ENCODE data around the gene INTS1.

INTS1 gene, protein sequence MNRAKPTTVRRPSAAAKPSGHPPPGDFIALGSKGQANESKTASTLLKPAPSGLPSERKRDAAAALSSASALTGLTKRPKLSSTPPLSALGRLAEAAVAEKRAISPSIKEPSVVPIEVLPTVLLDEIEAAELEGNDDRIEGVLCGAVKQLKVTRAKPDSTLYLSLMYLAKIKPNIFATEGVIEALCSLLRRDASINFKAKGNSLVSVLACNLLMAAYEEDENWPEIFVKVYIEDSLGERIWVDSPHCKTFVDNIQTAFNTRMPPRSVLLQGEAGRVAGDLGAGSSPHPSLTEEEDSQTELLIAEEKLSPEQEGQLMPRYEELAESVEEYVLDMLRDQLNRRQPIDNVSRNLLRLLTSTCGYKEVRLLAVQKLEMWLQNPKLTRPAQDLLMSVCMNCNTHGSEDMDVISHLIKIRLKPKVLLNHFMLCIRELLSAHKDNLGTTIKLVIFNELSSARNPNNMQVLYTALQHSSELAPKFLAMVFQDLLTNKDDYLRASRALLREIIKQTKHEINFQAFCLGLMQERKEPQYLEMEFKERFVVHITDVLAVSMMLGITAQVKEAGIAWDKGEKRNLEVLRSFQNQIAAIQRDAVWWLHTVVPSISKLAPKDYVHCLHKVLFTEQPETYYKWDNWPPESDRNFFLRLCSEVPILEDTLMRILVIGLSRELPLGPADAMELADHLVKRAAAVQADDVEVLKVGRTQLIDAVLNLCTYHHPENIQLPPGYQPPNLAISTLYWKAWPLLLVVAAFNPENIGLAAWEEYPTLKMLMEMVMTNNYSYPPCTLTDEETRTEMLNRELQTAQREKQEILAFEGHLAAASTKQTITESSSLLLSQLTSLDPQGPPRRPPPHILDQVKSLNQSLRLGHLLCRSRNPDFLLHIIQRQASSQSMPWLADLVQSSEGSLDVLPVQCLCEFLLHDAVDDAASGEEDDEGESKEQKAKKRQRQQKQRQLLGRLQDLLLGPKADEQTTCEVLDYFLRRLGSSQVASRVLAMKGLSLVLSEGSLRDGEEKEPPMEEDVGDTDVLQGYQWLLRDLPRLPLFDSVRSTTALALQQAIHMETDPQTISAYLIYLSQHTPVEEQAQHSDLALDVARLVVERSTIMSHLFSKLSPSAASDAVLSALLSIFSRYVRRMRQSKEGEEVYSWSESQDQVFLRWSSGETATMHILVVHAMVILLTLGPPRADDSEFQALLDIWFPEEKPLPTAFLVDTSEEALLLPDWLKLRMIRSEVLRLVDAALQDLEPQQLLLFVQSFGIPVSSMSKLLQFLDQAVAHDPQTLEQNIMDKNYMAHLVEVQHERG (N-terminal part only)

DNA sequence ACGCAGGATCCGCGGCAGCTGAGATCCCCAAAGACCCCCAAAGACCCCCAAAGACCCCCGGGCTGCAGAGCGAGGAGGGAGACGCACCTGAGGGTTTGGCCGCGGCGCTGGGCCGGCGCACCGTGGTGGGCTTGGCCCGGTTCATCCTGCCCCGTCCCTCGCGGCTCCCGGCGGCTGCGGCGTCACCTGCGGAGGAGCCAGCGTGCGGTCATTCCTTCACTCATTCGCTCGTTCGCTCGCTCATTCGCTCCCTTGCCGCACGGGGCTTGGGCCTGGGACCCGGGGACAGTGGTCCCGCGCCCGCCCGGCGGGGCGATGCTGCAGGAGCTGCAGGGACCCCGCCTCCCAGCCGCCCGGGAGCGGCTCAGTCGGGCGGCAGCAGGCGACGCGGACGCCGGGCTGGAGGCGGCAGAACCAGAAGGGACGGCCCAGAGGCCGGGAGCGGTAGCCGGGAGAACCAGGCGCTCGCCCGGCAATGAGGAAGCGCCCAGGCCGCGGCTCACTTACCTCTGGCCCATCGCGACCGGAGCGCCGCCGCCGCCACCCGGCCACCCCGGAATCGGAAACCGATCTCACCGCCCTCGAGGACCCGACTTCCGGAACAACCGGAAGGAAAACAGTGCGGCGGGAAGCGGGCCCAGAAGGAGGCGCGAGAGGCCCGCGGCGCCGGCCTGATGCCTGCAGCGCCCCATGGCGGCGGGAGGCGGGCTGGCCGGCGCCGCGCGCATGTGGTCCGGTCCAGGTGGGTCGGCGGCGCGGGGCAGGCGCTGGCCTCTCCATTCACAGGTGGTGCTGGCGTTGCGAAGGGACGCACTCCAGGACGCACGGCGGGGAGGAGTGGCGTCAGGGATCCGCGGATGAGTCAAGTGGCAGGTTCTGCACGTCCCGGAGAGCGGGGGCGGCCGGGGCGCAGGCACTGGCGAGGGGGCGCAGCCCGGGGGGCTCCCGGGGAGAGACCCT lies at the start of gene INTS1:
INTS1 (minus strand) TSS at position 574 of the 960 bp plus-strand sequence; CDS start at position 145, 429 bp downstream.
- peak; percentile 84 for DNase-seq (ENCODE audit: low read depth)

DNA sequence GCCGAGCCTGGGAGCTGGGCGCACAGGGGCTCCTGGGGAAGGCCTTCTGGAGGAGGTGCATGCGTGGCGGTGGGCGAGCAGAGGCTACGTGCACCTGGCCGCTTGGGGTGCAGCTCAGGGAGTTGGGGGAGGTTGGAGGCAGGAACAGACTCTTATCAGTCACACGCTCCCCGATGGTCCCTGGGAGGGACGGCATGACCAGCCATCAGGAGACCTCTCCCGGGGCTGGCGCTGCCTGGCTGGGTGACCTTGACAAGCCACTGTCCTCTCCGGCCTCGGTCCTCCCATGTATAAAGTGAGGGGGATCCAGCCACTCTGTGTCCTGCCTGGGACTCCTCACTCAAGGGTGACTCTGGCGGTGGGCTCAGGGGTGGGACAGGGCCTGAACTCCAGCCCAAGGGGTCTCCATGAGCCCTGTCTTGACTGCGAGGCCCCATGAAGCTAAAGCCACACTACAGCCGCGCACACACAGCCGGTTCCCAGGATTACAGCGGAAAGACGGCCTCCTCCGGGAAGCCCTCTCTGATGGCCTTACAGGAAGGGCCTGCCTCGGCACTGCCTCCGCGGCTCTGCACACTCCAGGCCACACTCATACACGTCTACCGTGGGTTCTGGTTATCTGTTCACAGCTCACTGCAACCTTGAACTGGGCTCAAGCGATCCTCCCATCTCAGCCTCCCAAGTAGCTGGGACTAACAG lies 49.5 kb upstream of the INTS1 start:
- no peak for DNase-seq (ENCODE audit: low read depth)

DNA sequence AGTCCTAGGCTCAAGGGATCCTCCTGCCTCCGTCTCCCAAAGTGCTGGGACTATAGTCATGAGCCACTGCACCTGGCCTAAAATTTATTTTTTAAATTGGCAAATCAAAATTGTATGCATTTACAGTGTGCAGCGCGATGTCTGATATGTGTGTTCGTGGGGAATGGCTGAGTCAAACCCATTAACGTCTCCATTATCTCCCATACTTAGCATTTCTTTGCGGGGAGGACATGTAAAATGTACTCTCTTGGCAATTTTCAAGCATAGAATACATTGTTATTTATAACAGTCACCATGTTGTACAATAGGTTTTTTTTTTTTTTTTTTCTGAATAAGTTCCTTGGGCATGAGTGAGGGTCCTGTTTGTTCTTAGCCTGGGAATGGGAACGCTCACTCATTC lies 48.0 kb upstream of the INTS1 start:
- DNase-seq (ENCODE audit: low read depth): no peak

DNA sequence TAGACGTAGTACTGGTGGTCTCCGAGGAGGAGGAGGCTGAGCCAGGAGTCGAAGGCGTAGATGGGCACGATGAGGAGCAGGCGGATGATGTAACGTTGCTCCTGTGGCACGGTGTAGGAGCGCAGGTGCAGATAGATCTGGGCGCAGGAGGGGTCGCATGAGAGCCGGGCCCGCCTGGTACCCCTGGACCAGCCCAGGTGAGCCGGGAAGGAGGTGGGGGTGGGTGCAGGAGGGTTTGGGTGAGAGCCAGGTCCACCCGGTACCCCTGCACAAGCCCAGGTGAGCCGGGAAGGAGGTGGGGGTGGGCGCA lies 46.6 kb upstream of the INTS1 start:
- no peak for DNase-seq (ENCODE audit: low read depth)

DNA sequence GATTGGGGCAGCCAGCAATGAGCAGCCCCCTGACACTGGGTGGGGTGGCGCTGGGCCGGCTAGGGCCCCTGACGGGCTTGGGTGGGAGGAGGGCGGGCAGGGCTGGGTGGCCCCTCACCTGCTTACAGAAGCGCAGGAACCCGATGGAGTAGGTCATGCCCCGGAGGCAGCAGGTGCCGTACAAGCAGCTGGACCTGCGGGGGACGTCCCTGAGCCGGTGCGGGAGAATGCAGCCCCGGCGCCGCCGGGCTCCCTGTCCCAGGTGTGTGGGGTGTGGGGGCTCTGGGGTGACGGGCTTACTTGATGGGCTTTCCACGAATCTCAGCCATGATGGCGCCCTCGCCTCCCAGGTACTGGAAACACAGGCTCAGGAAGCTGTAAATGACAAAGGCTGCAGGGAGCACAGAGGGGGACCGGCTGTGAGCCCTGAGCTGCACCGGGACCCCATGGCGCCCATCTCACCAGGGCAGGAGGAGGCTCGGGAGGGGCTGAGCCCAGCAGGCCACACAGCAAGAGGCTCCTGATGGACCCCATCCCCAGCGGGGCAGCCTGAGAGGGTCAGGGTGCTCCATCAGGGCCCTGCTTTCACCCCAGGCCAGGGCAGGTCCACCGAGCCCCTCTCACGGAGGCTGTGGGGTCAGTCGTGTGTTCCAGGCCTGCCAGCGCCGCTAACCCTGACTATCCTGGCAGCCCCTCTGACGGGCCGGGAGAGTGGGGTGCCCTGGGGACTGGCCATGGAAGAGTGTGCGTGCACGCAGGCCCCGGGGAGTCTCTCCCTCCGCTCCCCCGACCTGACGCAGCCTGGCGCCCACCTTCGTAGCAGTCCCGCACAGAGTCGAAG lies 46.0 kb upstream of the INTS1 start:
- DNase-seq (ENCODE audit: low read depth): no peak

DNA sequence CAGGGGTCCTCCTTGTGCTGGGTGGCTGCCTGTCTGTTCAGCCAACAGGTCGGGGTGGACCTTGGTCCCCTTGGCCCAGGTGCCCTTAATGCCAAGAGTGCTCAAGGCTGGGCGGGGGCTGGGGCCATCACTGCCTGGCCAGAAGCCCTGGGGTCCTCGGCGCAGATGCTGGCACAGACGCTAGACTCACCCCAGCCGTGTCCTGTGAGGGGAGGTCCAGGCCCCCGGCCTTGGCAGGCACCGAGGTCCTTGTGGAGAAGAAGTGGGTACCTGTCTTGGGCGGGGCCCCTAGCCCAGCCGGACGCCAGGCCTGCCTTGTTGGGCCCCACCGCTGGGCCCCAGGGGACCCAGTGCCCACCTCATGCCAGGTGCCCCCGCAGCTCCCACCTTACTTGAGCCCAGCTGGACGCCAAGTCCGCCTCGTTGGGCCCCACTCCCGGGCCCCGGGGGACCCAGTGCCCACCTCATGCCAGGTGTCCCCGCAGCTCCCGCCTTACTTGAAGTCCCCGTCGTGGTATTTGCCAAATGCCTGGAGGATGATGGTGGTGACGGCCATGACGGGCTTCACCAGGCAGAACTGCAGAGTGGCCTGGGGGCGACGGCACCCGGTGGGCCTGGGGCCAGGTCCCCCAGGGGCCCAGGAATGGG lies 45.3 kb upstream of the INTS1 start:
- DNase-seq (ENCODE audit: low read depth): no peak

DNA sequence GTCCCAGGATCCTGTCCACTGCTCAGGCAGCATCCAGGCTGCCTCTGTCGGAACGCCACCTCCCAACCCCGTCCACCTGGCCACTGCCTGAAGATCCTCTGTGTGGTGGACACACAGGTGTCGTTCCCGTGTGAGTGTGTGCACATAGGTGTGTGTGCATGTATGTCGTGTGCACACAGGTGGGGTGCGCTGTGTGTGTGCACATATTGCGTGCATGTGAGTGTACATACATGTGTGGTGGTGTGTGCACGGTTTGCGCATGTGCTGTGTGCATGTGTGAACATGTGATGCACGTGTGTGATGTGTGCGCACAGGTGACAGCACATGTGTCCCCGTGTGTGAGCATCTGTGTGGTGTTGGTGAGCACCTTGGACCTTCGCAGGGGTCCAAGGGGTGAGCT lies 44.8 kb upstream of the INTS1 start:
- DNase-seq (ENCODE audit: low read depth): no peak

DNA sequence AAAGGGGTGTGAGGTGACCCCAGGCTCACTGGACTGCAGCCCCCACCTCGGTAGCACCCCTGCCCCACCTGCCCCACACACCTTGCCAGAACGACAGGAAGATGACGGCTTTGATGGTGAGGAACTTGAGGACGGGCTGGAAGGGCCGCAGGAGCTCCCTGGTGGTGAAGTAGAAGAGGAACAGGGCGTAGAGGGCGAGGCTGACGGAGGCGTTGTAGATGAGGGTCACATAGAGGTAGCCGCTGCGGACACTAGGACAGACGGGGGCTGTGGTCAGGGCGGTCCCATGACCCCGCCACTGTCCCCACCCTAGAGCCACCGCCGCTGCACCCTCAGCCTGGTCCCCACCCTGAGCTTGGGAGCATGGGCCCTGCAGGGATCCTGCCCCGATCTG lies 44.2 kb upstream of the INTS1 start:
- no peak for DNase-seq (ENCODE audit: low read depth)

DNA sequence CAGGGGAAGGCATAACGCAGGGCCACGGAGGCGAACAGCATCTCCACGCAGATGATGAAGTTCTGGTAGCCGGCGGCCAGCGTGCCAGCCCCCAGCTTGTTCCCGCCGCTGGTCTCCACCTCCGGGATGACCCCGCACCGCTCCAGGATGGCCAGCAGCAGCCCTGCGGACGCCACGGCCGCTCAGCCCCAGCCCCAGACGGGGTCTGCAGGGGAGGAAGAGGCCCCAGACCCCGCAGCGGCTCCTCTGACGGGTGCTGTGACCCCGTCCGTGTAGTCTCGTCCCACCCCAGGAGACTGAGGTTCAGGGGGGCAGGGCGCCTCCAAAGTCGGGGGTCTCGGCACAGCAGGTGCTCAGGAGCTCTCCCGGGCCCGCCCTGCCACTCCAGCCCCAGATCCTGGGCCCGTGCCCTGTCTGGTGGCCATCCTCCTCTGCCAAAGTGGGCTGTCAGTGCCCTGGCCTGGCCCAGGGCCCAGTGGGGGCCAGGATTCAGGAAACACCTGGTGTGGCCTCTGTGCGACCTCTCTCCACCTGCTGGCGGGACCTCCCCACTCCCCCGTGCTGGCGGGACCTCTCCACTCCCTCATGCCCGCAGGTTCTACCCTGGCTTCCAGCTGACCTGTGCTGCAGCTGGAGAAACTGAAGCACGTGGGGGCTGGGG lies 43.7 kb upstream of the INTS1 start:
- no peak for DNase-seq (ENCODE audit: low read depth)

DNA sequence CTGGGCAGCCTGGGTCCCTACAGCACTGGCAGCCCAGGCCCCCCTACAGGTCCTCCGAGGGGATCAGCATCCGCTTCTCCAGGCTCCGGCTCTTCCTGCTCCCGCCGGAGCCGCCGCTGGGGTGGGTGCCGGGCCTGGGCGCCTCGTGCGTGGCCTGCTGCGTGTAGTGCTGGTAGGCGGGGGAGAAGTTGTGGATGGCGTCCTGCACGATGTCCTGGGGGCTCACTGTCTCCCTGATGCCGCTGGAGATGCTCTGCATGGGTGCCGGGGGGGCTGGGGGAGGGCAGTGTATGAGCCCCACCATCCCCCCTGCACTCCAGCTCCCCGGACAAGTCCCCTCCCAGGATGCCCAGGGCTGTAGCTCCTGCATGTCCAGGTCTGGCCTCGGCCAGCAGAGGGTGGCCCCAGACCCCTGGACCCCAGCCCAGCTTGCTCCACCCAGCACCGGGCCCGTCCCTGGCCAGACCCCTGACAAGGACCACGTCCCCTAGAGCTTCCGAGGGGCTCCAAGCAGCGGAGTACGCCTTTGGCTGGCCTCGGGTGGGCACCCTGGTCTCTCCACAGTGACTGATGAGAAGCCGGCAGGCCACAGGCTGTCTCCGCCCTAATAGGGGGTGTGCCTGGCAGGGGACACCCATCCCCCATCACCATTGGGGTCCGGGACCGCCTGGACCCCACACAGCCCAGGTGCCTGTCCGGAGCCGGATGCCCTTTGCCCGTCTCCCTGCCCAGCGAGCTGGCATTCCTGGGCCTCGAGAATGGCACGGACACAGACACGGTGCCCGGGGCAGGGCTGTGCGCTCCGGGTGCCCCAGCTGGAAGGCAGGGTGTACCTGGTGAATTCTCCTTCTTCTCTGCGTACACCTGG lies 43.0 kb upstream of the INTS1 start:
- DNase-seq (ENCODE audit: low read depth): no peak

DNA sequence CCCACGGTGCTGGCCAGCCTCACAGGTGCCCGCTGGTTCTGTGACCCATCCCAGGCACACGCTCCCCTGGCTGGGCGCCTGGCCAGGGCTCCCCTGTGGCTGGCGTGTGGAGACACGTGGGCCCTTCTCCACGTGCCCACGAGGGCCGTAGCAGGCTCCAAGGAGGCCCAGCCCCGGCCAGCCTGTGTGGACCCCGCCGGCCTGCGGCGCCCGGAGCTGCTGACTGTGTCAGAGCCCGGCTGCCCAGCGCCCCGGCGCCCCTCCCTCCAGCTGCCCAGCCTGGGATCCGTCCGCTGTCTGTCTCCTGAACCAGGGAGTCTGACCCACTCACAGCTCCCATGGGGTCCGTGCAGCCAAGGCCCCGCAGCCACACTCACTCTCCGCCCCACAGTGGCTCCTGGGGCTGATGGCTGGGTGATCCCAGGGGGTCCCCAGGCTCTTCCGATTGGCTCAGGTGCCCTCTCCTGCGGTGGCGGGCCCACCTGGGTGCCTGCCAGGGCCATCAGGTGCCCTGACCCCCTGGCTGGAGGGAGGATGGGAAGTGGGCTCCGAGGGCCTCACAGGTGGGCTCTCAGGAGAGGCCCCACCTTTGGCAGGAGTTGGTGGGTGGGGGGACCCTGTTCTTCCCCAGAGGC lies 42.2 kb upstream of the INTS1 start:
- DNase-seq (ENCODE audit: low read depth): no peak

DNA sequence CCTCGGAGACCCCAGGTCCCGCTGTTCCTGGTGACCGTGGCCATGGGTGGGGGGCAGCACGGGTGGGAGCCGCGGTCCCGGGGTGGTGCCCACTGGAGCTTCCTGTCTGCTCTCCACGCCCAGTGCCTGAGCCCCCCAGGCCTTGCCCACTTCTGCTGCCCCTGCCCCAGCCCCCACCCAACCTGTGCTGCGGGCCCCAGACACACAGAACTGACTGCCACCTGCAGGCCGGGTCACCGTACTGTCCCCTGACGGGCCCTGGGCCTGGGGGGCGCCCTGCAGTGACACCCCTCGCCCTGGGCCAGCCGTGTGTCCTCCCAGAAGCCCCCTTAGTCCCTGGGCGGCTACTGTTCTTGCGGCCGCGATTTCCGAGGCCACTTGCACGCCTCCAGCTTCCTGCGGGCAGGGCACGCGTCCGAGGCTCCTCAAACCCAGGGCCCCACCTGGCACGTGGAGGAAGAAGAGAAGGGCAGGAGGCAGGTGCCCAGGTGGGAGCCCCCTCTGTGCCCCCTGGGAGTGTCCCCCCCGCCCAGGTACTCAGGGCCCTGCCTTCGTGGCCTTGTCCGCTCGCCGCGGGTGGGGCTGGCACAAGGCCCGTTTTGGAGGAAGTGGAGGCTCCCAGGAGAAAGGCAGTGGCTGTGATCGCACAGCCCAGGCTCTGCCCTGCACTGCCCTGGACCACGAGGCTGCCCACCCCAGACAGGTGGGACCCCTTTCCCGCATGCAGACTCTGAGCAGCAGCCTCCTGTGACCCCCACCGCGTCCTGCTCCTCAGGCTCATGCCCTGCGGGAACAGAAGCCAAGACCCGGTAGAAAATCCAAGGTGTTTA lies 41.4 kb upstream of the INTS1 start:
- DNase-seq (ENCODE audit: low read depth): no peak

DNA sequence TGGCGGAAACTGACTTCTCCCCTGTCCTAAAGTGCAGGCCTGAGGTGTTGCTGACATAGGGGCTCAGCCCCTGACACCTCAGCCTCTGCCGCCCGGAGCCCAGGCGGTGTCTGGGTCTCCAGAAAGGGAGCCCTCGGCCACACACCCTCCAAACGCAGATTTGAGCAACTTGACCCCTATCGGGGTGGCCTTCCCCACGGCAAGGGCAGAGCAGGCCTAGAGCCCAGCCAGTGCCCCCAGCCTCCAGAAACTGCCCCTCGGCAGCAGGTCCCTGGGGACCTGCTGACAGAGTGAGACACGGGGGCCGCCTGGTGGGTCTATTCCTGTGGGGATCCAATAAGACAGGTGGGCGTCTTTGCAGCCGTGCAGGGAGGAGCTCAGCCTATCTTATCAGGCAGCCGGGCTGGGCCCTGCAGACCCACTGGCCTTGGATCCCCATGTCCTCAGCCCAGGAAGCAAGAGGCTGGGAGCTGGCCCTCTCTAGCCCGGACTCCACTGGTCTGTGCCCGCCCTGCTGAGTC lies 40.8 kb upstream of the INTS1 start:
- DNase-seq (ENCODE audit: low read depth): no peak

DNA sequence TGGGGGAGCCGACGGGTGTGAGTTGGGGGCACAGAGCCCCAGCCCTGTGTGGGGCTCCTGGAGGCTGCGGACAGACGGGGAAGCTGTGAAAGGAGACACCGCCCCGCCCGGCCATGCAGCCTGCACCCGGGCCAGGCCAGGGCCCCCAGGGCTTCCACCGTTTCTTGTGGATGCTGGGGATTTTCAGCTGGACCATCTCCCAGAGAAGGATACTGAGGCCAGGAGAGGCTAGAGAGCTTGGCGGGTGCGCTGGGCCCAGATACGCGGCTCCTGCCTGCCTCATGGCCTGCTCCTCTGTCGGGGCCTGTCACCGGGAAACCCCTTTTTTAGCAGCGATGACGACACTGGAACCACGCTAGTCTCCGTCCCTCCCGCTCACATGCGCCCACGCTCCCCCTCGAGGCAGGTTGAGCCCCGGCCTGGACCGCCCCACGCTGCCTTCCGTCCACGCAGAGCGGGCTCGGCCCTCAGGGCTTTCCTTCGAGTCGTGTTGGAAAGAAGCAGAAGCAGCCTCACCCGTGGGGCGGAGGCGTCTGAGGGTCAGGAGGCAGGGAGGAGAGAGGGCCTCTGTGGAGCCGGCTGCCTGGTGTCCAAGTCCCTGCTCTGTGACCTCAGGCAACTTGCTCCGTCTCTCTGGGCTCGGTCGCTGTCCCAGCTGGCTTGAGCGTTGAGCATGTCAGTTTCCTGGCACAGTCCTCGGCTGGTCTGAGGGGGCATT lies 40.1 kb upstream of the INTS1 start:
- DNase-seq (ENCODE audit: low read depth): no peak

DNA sequence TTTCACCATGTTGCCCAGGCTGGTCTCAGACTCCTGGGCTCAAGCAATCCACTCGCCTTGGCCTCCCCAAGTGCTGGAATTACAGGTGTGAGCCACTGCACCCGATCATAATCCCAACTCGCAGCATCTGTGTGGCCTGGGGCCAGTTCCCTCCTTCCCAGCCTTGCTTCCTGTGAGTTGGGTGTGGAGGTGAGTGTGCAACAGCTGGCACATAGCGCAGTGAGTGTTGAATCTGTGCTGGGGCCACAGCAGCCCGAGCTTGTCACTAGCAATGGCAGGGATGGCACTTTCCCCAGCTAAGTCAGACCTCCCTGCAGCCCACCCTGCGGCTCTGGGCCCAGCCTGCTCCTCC lies 39.6 kb upstream of the INTS1 start:
- no peak for DNase-seq (ENCODE audit: low read depth)
